GM19455 (cell line): ENCODE data around the gene ANKRD23.

Experiments
- ATAC-seq: cut with Tn5 transposase; IDR thresholded peaks from one replicate; pipeline ENCODE4 v1.9.1; 2021; ENCODE audit not compliant: unreplicated experiment

Gene ANKRD23

DNA sequence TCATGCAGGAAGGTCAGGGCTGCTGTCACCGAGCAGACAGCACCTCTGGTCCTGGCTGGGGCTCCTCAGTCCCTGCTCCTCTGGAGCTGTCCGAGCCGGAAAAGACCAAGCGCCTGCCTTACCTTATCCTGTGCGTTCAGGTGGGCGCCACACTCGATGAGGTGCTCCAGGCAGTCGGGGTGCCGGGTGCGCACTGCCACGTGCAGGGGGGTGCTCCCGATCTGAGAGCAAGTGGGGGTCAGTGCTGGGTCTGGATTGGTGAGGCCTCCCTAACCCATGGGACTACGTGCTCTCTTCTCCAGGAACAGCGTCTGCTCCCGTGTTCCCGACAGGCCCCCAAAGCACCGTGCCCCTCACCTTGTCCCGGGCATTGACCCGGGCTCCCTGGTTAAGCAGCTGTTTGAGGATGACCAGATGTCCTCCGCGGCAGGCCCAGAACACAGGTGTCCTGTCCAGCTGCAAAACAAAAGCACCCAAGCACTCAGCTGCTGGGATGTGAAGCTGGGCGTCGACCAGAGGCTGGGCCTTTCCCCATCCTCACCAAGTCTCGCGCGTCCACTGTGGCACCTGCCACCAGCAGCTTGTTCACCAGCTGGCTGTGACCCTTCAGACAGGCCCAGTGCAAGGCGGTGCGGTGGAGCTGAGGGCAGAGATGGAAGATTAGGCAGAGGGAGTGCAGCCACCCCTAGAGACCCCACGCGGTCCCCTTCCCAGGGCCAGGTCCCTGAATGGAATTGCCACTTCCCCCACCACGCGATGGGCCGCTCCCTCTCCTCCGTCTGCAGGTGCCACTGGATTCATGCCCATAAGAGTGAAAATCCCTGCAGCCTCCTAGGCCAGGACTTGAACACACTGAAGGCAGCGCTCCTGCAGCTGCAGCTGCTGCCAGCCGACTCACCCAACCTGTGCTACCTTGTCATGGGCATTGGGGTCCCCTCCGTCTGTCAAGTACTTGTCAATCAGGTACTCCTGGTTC lies 3.7 kb downstream of the ANKRD23 start:
- no peak for ATAC-seq

DNA sequence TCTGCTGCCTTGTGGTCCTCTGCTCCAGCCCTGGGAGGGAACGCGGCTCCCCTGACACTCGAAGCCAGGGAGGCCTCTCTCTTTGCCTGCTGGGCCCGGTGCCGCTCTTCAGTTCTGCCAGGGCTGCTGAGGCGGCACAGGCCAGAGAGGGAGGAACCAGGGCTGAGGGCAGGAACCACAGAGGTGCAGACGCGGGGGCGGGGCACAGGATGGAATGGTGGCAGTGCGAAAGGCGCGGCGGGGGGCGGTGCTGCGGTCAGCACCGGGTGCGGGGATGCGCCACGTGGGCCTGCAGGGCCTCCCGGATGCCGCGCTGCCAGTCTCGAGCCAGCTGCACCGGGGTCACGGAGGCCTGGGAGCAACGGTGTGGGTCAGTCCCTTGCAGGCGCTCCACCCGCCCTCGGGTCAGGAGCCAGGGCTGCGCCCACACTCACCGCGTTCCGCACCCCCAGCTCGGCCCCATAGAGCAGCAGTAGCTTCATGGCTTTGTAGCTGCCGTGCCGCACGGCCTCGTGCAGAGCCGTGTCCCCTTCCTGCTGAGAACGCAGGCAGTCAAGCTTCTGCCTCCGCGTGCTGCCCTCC lies 4.4 kb downstream of the ANKRD23 start:
- peak; percentile 68 for ATAC-seq

DNA sequence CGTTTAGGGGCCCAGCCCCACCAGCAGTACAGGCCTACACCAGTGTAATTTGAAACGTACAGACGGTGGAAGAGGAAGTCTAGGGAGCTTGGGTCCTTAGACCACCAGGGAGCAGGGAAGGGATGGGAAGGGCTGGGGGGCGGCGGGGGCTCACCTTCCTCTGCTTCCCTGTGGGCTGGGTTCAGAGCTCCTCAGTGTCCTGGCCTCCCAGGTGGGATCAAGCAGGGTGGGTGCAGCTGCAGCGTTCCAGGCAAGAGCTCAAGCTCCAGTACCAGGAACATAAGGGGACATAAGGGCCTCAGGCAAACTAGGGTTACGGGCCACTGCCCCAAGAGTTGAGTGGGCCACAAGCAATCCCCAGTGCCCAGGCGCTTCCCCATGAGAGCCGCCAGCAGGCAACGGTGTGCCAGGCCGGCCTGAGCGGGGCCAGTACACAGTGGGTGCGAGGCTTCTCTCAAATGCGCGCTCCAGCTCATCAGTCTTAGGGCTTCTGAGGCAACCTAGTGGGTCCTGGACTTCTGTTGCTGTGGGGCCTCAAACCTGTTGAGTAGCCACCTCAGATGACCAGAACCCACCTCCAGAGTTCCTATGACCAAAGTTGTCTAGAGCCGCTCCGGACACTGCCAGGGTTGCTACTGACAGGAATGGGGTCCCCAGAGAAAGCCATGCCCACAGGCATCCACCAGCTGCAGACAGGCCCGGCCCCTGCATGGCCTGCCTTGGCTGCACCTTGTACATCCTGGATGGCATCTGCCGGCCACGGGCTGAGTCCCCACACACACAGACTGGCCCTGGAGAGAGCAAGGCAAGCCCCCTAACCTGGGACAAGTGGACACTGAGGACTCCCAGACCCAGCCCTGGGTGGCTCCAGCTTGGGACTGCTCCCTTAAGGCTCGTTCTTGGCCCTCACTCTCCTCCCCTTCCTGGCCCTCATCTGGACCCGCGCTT lies 5.2 kb downstream of the ANKRD23 start:
- no peak for ATAC-seq

DNA sequence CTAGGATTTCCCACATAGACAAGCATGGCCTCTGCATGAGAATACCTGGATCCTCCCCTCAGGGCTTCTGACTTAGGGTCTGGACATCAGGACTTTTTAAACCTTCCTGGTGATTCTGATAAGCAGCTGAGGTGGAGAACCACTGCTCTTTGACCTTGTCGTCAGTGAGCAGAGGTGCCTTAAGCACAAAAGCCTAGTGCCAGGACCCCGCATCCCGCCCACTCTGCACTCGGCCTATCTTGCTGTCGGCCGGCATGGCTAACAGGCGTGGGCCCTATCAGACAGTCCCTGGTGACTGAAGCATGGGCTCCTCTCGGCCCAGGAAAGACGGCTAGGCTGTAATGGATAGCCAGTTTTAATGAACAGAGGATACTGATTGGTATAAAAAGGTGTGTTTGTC lies 6.2 kb downstream of the ANKRD23 start:
- no peak for ATAC-seq

GRCh38 chr2:96835830-96836229 lies 8.0 kb downstream of the ANKRD23 start:
- no peak for ATAC-seq

- no peak for ATAC-seq
These were observed 10.9 kb downstream of the ANKRD23 start for GRCh38 chr2:96832754-96833507.

DNA sequence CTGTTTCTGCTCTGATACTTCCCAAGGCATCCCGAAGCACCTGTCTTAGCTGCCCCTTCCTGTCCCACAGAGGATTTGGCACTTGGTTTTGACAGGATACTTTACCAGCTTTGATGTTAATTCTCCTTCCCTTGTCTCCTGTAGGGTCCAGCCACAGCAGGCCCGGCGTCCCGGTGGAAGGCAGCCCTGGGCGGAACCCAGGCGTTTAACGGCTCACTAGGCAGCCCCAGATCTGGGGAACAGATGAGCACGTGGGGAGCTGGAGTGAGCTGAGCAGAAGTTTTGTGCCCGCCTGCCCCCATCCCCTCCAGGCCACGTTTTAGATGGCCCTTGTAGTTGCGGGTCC lies 11.4 kb downstream of the ANKRD23 start:
- no peak for ATAC-seq

DNA sequence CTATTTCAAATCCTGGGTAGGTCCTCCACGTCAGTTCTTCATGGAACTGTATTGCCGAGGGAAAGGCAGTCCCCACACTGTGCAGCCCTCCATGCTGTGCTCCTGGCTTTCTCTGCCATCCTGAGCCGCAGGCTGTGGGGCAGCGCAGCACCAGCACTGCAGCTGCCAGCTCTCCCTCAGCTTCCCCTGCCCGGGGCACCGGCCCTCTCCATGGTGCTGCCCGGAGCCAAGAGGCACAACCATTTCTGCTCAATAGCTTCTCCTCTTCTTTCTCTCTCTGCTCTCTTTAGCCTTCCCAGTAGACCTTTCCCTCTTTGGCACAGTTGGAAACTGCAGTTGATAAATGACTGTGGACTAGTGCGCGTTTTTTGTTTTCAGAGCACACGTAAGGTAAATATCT lies 12.1 kb downstream of the ANKRD23 start:
- ATAC-seq = no peak

- no peak for ATAC-seq
These were observed 13.7 kb downstream of the ANKRD23 start for GRCh38 chr2:96830044-96830562.

DNA sequence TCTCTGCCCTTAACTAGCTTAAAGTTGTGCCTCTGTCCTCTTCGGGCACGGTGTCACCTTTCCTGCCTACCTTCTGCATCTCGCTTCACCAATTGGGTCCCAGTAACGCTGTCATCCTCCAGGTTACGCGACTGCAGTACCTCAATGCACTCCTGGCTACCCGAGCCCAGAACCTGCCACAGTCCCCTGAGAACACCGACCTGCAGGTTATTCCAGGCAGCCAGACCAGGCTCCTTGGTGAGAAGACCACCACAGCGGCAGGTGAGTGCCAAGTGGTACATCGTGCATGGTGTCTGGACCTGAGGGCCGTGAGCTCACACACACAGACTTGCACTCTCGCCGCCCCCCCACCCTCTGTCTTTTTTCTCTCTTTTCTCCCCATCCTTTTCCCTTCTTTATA lies 14.9 kb downstream of the ANKRD23 start:
- ATAC-seq = no peak

DNA sequence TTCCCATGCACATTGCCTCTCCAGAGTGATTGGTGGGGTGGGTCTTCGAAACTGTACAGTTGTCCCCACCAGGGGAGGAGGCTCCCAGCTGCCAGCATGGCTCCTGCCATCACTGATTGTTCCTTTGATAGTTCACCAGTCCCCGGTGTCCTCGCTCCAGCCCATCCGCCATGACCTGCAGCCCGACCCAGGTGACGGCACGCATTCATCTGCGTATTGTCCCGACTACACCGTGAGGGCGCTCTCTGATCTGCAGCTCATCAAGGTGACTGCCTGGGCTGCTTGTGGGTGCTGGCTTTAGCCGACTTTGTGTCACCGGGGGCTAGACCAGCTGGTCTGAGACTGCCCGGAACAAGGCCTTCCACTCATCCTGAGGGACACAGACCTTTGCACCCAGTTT lies 15.4 kb downstream of the ANKRD23 start:
- ATAC-seq = no peak

DNA sequence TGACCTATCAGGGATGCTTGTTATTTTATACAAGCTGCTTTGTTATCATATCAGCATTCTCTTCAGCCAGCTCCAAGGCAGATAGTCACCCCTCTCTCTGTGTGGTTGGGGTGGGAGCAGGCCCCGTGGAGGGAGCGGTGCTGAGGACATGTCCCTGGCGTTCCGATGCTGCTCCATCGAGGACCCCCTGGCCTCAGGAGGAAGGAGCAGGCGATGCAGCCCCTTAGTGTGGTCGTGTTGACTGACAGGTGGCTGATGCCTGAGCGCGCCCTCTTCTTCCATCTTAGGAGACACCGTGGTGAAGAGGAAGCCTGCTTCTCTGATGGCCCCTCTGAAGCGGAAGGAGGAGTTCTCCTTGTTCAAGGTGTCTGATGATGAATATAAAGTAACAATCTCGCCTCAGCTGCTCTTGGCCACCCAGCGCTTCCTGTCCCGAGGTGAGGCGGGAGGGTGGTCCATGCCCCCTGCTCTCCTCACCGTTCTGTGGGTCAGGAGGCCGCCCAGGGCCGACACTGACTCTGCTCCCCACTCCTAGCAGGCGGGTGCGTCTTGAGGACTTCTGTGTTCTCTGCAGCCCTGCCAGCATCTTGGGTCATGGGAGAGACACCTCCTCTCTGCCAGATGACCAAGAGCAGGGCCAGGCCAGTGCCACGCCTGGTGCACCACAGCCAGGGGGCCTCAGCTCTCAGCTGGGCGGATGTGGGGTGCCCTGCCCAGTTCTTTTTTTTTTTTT lies 17.1 kb downstream of the ANKRD23 start:
- no peak for ATAC-seq

DNA sequence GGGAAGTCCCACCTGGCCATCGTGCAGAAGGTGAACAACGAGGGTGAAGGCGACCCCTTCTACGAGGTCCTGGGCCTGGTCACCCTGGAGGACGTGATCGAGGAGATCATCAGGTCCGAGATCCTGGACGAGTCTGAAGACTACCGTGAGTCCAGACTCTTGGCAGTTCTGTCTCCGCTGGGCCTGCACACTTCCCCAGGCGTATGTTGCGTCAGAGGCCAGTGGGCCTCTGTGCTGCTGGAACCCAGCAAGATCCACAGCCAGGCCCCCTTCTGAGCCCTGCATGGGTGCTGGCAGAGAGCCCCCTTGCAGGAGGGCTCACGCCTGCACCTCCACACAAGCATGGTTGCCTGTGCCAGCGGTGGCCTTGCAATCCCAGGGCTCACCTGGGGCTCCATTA lies 18.8 kb downstream of the ANKRD23 start:
- ATAC-seq = no peak

GRCh38 chr2:96824079-96824870 lies 19.5 kb downstream of the ANKRD23 start:
- no peak for ATAC-seq

DNA sequence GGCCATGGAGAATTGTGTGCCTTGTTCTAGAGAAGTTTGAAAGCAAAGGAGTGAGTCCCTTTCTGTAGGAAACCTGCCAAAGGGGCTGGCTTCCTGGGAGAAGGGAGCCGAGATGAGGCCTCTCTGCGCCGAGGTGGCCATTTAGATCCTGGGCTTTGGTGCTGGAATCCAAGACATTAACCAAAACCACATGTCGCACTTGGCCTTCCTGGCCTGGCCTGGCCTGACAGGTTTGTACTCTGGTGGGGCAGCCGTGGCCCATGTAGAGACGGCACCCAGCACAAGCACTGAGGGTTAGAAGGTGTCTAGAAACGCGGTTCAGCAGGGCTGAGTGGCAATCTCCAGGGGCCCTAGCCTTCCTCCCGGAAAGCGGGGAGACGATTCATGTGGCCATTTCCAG lies 20.6 kb downstream of the ANKRD23 start:
- ATAC-seq = no peak

- ATAC-seq = no peak
These were observed 21.0 kb downstream of the ANKRD23 start for GRCh38 chr2:96822786-96823185.

DNA sequence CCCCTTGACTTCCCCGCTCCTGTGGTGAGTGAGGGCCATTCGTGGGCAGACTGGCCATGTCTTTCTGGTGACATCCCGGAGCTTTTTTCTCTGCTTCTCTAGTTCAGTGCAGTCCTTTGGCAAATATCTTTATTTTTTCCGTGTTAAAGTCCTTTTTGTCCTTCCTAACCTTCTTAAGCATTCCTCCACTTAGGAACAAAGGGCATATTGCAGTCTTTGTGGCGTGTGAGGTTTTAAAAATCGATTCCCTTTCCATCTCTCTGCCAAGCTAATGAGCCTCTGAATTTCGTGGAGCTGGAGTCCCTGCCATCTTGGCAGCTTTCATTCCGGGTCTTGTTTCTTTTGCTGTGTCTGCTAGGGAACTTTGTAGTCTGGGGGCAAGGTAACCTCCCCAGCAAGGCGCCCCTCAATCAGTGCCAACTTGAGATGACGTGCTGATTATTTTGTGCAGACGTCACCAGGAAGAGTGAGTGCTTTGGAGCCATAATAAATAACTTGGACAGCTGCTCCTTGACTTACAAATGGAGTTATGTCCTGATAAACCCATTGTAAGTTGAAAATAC lies 22.6 kb downstream of the ANKRD23 start:
- no peak for ATAC-seq

DNA sequence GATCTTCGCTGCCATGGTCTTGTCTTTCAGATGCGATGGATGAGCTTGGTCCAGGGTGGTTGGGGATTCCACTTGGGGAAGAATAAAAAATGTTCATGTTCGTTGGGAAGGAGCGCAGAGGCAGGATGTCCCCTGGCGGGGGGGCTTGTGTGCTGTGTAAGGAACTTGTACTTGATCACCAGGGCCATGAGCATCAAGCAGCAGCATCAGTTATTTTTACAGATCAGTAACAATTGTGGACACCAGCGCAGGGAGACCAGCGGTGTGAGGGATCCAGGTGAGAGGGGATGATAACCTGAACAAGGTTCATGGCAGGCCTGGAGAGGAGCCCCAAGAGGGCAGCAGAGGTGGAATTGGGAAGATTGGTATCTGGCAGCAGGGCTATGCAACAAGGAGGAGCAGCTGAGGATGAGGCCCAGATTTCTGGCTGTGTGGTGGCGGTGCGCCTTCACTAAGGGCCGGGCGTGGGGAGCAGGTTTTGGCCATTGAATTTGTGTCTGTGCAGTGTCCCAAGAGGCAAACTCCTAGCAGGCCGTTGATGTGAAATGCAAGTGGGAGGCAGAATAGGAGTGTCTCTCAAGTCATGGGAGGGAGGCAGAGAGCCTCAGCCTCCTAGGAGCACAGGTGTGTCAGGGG lies 23.8 kb downstream of the ANKRD23 start:
- no peak for ATAC-seq
